ENCODE measurements around the gene F5. TPM values are rescaled to one million over a fixed set of nuclear protein-coding genes. Genes with fewer than 3 reads are reported as not detected.

The F5 gene
- total and polyA plus RNA-seq, 2 experiments from 2014 or later, result 0.16 TPM; not detected in 1

DNA sequence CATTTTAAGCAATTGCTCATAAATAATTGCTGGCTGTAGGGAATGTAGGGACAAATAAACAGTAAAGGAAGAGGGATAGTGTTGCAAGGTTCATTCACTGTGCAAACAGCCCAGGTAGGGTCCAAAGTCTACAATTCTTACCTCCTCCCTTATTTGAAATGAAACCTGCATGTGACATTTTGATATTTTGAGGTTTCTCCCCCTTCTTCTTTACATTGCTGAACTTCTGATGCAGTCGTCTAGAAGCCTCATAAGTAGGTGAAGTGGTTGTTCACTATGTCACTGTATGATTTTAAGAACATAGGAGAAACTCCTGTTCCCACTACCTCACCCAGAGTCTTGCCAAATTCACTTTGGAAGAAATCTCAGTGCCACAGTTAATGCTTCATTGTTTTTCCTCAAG lies 16.1 kb downstream of the F5 start:
- Mint-ChIP-seq H3K9me3 (no peaks in the 10 kb centered on the region), H3K27me3 (ENCODE audit: insufficient read depth, low read depth, poor library complexity) (no peaks in the 10 kb centered on the region), H3K4me3 (no peak overlapping the region), H3K4me1 (no peaks in the 10 kb centered on the region), H3K27ac (no peak overlapping the region), H3K36me3 (ENCODE audit: low read depth) (no peaks in the 10 kb centered on the region)
- no peaks in the 10 kb centered on the region for H3F3A ChIP-seq (replicated peaks; ENCODE audit: low read depth)
- H3K27me3 ChIP-seq (ENCODE audit: insufficient read depth), result no peaks in the 10 kb centered on the region
- DNase-seq (ENCODE audit: low spot score) (no peak), ATAC-seq (no peak)
- H2AFZ ChIP-seq, result no peak overlapping the region
- H3K4me2 ChIP-seq, result no peak overlapping the region
- H4K20me1 ChIP-seq (replicated peaks; ENCODE audit: insufficient read depth), result no peaks in the 10 kb centered on the region
- no peaks in the 10 kb centered on the region for H3K36me3 ChIP-seq (ENCODE audit: insufficient read depth)
- no peaks in the 10 kb centered on the region for H3K4me1 ChIP-seq (ENCODE audit: insufficient read depth)
- TF ChIP-seq JUNB (IDR thresholded peaks at IDR 0.05; ENCODE audit: unreplicated experiment), result no peak
- no peak for TF ChIP-seq EZH2 (IDR thresholded peaks at IDR 0.05; ENCODE audit: low read depth, unreplicated experiment)
- TF ChIP-seq, protein P1, sequence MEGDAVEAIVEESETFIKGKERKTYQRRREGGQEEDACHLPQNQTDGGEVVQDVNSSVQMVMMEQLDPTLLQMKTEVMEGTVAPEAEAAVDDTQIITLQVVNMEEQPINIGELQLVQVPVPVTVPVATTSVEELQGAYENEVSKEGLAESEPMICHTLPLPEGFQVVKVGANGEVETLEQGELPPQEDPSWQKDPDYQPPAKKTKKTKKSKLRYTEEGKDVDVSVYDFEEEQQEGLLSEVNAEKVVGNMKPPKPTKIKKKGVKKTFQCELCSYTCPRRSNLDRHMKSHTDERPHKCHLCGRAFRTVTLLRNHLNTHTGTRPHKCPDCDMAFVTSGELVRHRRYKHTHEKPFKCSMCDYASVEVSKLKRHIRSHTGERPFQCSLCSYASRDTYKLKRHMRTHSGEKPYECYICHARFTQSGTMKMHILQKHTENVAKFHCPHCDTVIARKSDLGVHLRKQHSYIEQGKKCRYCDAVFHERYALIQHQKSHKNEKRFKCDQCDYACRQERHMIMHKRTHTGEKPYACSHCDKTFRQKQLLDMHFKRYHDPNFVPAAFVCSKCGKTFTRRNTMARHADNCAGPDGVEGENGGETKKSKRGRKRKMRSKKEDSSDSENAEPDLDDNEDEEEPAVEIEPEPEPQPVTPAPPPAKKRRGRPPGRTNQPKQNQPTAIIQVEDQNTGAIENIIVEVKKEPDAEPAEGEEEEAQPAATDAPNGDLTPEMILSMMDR (conservative IDR thresholded peaks at IDR 0.05; ENCODE audit: low read depth in 2 of 2), result no peak
- TF ChIP-seq CREB1 (CRISPR knock-in tag; IDR thresholded peaks at IDR 0.05; ENCODE audit: low read depth), result no peak
- TF ChIP-seq, protein P2, sequence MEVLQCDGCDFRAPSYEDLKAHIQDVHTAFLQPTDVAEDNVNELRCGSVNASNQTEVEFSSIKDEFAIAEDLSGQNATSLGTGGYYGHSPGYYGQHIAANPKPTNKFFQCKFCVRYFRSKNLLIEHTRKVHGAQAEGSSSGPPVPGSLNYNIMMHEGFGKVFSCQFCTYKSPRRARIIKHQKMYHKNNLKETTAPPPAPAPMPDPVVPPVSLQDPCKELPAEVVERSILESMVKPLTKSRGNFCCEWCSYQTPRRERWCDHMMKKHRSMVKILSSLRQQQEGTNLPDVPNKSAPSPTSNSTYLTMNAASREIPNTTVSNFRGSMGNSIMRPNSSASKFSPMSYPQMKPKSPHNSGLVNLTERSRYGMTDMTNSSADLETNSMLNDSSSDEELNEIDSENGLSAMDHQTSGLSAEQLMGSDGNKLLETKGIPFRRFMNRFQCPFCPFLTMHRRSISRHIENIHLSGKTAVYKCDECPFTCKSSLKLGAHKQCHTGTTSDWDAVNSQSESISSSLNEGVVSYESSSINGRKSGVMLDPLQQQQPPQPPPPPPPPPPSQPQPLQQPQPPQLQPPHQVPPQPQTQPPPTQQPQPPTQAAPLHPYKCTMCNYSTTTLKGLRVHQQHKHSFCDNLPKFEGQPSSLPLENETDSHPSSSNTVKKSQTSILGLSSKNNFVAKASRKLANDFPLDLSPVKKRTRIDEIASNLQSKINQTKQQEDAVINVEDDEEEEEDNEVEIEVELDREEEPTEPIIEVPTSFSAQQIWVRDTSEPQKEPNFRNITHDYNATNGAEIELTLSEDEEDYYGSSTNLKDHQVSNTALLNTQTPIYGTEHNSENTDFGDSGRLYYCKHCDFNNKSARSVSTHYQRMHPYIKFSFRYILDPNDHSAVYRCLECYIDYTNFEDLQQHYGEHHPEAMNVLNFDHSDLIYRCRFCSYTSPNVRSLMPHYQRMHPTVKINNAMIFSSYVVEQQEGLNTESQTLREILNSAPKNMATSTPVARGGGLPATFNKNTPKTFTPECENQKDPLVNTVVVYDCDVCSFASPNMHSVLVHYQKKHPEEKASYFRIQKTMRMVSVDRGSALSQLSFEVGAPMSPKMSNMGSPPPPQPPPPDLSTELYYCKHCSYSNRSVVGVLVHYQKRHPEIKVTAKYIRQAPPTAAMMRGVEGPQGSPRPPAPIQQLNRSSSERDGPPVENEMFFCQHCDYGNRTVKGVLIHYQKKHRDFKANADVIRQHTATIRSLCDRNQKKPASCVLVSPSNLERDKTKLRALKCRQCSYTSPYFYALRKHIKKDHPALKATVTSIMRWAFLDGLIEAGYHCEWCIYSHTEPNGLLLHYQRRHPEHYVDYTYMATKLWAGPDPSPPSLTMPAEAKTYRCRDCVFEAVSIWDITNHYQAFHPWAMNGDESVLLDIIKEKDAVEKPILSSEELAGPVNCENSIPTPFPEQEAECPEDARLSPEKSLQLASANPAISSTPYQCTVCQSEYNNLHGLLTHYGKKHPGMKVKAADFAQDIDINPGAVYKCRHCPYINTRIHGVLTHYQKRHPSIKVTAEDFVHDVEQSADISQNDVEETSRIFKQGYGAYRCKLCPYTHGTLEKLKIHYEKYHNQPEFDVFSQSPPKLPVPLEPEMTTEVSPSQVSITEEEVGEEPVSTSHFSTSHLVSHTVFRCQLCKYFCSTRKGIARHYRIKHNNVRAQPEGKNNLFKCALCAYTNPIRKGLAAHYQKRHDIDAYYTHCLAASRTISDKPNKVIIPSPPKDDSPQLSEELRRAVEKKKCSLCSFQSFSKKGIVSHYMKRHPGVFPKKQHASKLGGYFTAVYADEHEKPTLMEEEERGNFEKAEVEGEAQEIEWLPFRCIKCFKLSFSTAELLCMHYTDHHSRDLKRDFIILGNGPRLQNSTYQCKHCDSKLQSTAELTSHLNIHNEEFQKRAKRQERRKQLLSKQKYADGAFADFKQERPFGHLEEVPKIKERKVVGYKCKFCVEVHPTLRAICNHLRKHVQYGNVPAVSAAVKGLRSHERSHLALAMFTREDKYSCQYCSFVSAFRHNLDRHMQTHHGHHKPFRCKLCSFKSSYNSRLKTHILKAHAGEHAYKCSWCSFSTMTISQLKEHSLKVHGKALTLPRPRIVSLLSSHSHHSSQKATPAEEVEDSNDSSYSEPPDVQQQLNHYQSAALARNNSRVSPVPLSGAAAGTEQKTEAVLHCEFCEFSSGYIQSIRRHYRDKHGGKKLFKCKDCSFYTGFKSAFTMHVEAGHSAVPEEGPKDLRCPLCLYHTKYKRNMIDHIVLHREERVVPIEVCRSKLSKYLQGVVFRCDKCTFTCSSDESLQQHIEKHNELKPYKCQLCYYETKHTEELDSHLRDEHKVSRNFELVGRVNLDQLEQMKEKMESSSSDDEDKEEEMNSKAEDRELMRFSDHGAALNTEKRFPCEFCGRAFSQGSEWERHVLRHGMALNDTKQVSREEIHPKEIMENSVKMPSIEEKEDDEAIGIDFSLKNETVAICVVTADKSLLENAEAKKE (CRISPR knock-in tag; IDR thresholded peaks at IDR 0.05), result no peak
- no peak for TF ChIP-seq NANOG (IDR thresholded peaks at IDR 0.05; ENCODE audit: borderline replicate concordance)
- TF ChIP-seq POLR2AphosphoS5 (IDR thresholded peaks at IDR 0.05; ENCODE audit: low read depth), result no peak
- TF ChIP-seq, protein P3, sequence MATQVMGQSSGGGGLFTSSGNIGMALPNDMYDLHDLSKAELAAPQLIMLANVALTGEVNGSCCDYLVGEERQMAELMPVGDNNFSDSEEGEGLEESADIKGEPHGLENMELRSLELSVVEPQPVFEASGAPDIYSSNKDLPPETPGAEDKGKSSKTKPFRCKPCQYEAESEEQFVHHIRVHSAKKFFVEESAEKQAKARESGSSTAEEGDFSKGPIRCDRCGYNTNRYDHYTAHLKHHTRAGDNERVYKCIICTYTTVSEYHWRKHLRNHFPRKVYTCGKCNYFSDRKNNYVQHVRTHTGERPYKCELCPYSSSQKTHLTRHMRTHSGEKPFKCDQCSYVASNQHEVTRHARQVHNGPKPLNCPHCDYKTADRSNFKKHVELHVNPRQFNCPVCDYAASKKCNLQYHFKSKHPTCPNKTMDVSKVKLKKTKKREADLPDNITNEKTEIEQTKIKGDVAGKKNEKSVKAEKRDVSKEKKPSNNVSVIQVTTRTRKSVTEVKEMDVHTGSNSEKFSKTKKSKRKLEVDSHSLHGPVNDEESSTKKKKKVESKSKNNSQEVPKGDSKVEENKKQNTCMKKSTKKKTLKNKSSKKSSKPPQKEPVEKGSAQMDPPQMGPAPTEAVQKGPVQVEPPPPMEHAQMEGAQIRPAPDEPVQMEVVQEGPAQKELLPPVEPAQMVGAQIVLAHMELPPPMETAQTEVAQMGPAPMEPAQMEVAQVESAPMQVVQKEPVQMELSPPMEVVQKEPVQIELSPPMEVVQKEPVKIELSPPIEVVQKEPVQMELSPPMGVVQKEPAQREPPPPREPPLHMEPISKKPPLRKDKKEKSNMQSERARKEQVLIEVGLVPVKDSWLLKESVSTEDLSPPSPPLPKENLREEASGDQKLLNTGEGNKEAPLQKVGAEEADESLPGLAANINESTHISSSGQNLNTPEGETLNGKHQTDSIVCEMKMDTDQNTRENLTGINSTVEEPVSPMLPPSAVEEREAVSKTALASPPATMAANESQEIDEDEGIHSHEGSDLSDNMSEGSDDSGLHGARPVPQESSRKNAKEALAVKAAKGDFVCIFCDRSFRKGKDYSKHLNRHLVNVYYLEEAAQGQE (IDR thresholded peaks at IDR 0.05; ENCODE audit: unreplicated experiment), result no peak
- H3K9me2 ChIP-seq (ENCODE audit: insufficient read depth), result 0 out of 2 replicates have a peak, but pooled peaks cover under 1% of the 10 kb centered on the region
- H3K79me2 ChIP-seq (replicated peaks; ENCODE audit: insufficient read depth), result no peaks in the 10 kb centered on the region
- H3K27ac ChIP-seq (ENCODE audit: low read depth), result no peak overlapping the region
- no peak overlapping the region for H3K4me3 ChIP-seq
